Activated CD4-positive, alpha-beta T cell treated with anti-CD3 and anti-CD28 coated beads, Interleukin-10, Interleukin-2, amounts not matched to agents 100 ng/mL and 50 ng/mL, durations not matched to agents 16 hours and 8 hours (primary cell): ENCODE data around the gene NAIP.
"Not testable (repeated sequence)": the region's sequence is repeated elsewhere in the genome, so short reads cannot be mapped to it uniquely, and the experiment has no call there.

Source experiments
- DNase-seq: peaks from one replicate; pipeline ENCODE4 v3.0.0-alpha.2; 2020

NAIP gene

GRCh38 chr5:71025289-71025953 lies at the start of gene NAIP:
TSS of gene NAIP (minus strand) at chr5:71025339. CDS start at chr5:71012915, 12,424 bp downstream.
- DNase-seq: not testable (repeated sequence)

GRCh38 chr5:71067262-71067928 lies 42.3 kb upstream of the NAIP start, which contains the start of gene GTF2H2:
TSS of gene GTF2H2 (minus strand) at chr5:71067676. CDS start at chr5:71062763, 4,913 bp downstream.
- DNase-seq: not testable (repeated sequence)

GRCh38 chr5:71061322-71061721 lies 36.2 kb upstream of the NAIP start:
- DNase-seq: not testable (repeated sequence)

- not testable (repeated sequence) for DNase-seq
These were observed 34.3 kb upstream of the NAIP start for GRCh38 chr5:71059426-71059825.

- DNase-seq: not testable (repeated sequence)
These were observed 19.7 kb upstream of the NAIP start for GRCh38 chr5:71044808-71045207.

- DNase-seq: not testable (repeated sequence)
These were observed 19.0 kb upstream of the NAIP start for GRCh38 chr5:71044128-71044527.

- not testable (repeated sequence) for DNase-seq
These were observed 6.1 kb upstream of the NAIP start for GRCh38 chr5:71031046-71031776.

- not testable (repeated sequence) for DNase-seq
These were observed 4.5 kb downstream of the NAIP start for GRCh38 chr5:71020643-71021042.

- DNase-seq: not testable (repeated sequence)
These were observed 6.6 kb downstream of the NAIP start for GRCh38 chr5:71018376-71019005.

GRCh38 chr5:71014176-71014575 lies 11.0 kb downstream of the NAIP start:
- no peak for DNase-seq

- DNase-seq: no peak
These were observed 11.6 kb downstream of the NAIP start for GRCh38 chr5:71013575-71013974.

GRCh38 chr5:71011194-71011792 lies 13.8 kb downstream of the NAIP start:
- DNase-seq: no peak

GRCh38 chr5:71006983-71007382 lies 18.2 kb downstream of the NAIP start:
- DNase-seq: not testable (repeated sequence)

- not testable (repeated sequence) for DNase-seq
These were observed 40.3 kb downstream of the NAIP start for GRCh38 chr5:70984882-70985281.

GRCh38 chr5:70967220-70967619 lies 57.9 kb downstream of the NAIP start:
- not testable (repeated sequence) for DNase-seq

- not testable (repeated sequence) for DNase-seq
These were observed 60.6 kb downstream of the NAIP start for GRCh38 chr5:70964531-70964930.

GRCh38 chr5:70953068-70953467 lies 72.1 kb downstream of the NAIP start:
- DNase-seq: not testable (repeated sequence)

- not testable (repeated sequence) for DNase-seq
These were observed 92.6 kb downstream of the NAIP start for GRCh38 chr5:70932560-70932959.

GRCh38 chr5:70931709-70932368 lies 93.3 kb downstream of the NAIP start:
- not testable (repeated sequence) for DNase-seq

- not testable (repeated sequence) for DNase-seq
These were observed 100.0 kb downstream of the NAIP start for GRCh38 chr5:70925211-70925562.
